K562 (cell line): ENCODE results near the gene ERGIC1.

Source experiments
- ARHGAP35 ChIP-seq: fragments of 450-650 bp; IDR thresholded peaks from 2 replicates; pipeline ENCODE4 v1.6.1; 2018; ENCODE audit not compliant: partially characterized antibody
- ATF2 ChIP-seq: sonication (generic); formaldehyde crosslinking; IDR thresholded peaks from 2 replicates; pipeline ENCODE4 v1.8.1; 2022; ENCODE audit warnings: missing genetic modification reagents
- CHCHD3 ChIP-seq: fragments of 250-450 bp; sonication (Bioruptor Pico); IDR thresholded peaks from 2 replicates; pipeline ENCODE4 v2.1.2; 2022; ENCODE audit warnings: mild to moderate bottlenecking
- CTCF ChIP-seq, 3 experiments: IDR thresholded peaks in 2 of 3; conservative IDR thresholded peaks in 1 of 3; 2 replicates each; pipeline ENCODE4 v1.5.1; 2011 to 2012; ENCODE audit warnings: low read length in 3 of 3, mild to moderate bottlenecking in 3 of 3, control low read depth in 2 of 3, improper control_type of control experiment in 1 of 3, inconsistent platforms in 1 of 3, low read depth in 1 of 3, mixed read lengths in 1 of 3, moderate library complexity in 1 of 3; ENCODE audit not compliant: insufficient read depth in 2 of 3
- HCFC1 ChIP-seq: IDR thresholded peaks from 2 replicates; pipeline ENCODE4 v1.6.1; 2012; ENCODE audit warnings: low read depth, low read length, improper control_type of control experiment
- MEIS2 ChIP-seq: fragments of 450-650 bp; IDR thresholded peaks from 2 replicates; pipeline ENCODE4 v1.6.1; 2014; ENCODE audit warnings: mild to moderate bottlenecking; ENCODE audit not compliant: partially characterized antibody
- MTA2 ChIP-seq: fragments of 450-650 bp; IDR thresholded peaks from 2 replicates; pipeline ENCODE4 v1.6.1; 2016; ENCODE audit warnings: low read depth
- MXI1 ChIP-seq: IDR thresholded peaks from 2 replicates; pipeline ENCODE4 v1.6.1; 2011; ENCODE audit warnings: low read depth, mild to moderate bottlenecking, improper control_type of control experiment, low read length
- NRF1 ChIP-seq, 2 experiments: fragments of 450-650 bp; IDR thresholded peaks in 1 of 2; conservative IDR thresholded peaks in 1 of 2; 2 replicates each; pipeline ENCODE4 v1.6.1; 2014; ENCODE audit warnings: mild to moderate bottlenecking in 2 of 2
- POLR2A ChIP-seq: fragments of 450-650 bp; conservative IDR thresholded peaks from 2 replicates; pipeline ENCODE4 v1.6.1; 2016
- ZBTB40 ChIP-seq, 2 experiments: fragments of 450-650 bp in 1 of 2; sonication (generic) in 1 of 2; formaldehyde crosslinking in 1 of 2; IDR thresholded peaks; 2 replicates each; pipeline versions ENCODE4 v1.7.1 to v1.9.0; 2016 to 2022; ENCODE audit warnings: inconsistent platforms in 1 of 2, mild to moderate bottlenecking in 1 of 2, missing genetic modification reagents in 1 of 2
- ZNF311 ChIP-seq: fragments of 250-450 bp; sonication (Bioruptor Pico); IDR thresholded peaks from 2 replicates; pipeline ENCODE4 v1.4.0; 2020; ENCODE audit warnings: mild to moderate bottlenecking, moderate library complexity
- ZNF740 ChIP-seq, 3 experiments: fragments of 200-800 bp in 1 of 3; sonication (Bioruptor generic) in 1 of 3; sonication (generic) in 1 of 3; formaldehyde crosslinking in 1 of 3; IDR thresholded peaks; 2 replicates each; pipeline versions ENCODE4 v1.6.1 to v1.8.0; 2016 to 2022; ENCODE audit warnings: mild to moderate bottlenecking in 2 of 3, missing compliant biosample characterization in 2 of 3, missing genetic modification characterization in 2 of 3, missing genetic modification reagents in 1 of 3

GRCh38 chr5:172799416-172799815, 34.6 kb upstream of the ERGIC1 start:
- no peak for TF ChIP-seq NRF1 (conservative IDR thresholded peaks at IDR 0.05 in 1 of 2, IDR thresholded peaks at IDR 0.05 in 1 of 2)
- TF ChIP-seq MTA2 = no peak
- TF ChIP-seq ARHGAP35 = no peak
- TF ChIP-seq CHCHD3 (CRISPR knock-in tag) = no peak
- no peak for TF ChIP-seq ZNF311 (CRISPR knock-in tag)
- TF ChIP-seq POLR2A = no peak
- no peak for TF ChIP-seq ATF2 (CRISPR knock-in tag)
- TF ChIP-seq ZNF740 (CRISPR knock-in tag; IDR thresholded peaks at IDR 0.05) = no peak
- TF ChIP-seq ZNF740 (tag; IDR thresholded peaks at IDR 0.05) = no peak
- TF ChIP-seq MXI1 = no peak
- no peak for TF ChIP-seq HCFC1
- no peak for TF ChIP-seq ZBTB40 (IDR thresholded peaks at IDR 0.05)
- TF ChIP-seq ZBTB40 (CRISPR knock-in tag; IDR thresholded peaks at IDR 0.05) = no peak
- no peak for TF ChIP-seq CTCF (IDR thresholded peaks at IDR 0.05 in 2 of 3, conservative IDR thresholded peaks at IDR 0.05 in 1 of 3; ENCODE audit: insufficient read depth in 2 of 3, low read depth in 1 of 3, low read length in 3 of 3)
- TF ChIP-seq MEIS2 = no peak
